ENCODE data around the gene ARL5B. TPM values are rescaled to one million over a fixed set of nuclear protein-coding genes. Genes with fewer than 3 reads are reported as not detected.

ARL5B gene
- total and polyA plus RNA-seq, 9 of the 15 experiments (the other 6 are each of a cell fraction or from before 2014, with no cell fraction given), result 4.1 to 22.2 (median 15.1) TPM

DNA sequence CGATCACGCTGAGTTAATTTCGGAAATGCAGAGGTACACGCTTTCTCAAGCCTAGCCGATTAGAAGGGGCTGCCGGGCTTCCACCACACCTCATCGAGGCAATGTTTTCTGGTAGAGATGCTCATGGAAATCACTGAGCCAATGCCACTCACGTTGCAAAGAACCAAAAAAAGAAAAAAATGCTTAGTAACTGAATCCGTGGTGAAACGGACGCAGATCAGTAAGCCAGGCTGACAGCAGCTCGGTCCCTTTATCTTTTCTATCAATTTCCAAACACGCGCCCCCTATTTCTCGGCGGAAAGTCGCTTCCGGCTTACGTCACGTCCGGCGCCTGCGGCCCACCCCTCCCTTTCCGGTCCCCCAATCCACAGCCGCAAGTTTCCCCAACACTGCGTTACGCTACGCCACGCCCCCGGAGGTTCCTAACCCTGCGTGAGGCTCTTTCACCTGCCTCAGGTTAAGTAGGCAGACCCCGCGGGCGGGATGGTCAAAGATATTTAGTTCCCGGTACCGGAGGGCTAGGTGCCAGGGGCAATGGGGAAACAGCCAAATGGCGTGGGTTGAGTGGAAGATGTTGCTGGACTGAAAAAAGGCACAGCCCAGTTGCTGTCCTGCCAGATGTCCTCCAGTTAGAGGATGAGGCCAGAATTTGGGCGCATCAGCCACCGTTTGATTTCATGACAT lies 7.8 kb upstream of the ARL5B start, which contains the start of gene NSUN6 (continued):
- TF ChIP-seq, protein P1, sequence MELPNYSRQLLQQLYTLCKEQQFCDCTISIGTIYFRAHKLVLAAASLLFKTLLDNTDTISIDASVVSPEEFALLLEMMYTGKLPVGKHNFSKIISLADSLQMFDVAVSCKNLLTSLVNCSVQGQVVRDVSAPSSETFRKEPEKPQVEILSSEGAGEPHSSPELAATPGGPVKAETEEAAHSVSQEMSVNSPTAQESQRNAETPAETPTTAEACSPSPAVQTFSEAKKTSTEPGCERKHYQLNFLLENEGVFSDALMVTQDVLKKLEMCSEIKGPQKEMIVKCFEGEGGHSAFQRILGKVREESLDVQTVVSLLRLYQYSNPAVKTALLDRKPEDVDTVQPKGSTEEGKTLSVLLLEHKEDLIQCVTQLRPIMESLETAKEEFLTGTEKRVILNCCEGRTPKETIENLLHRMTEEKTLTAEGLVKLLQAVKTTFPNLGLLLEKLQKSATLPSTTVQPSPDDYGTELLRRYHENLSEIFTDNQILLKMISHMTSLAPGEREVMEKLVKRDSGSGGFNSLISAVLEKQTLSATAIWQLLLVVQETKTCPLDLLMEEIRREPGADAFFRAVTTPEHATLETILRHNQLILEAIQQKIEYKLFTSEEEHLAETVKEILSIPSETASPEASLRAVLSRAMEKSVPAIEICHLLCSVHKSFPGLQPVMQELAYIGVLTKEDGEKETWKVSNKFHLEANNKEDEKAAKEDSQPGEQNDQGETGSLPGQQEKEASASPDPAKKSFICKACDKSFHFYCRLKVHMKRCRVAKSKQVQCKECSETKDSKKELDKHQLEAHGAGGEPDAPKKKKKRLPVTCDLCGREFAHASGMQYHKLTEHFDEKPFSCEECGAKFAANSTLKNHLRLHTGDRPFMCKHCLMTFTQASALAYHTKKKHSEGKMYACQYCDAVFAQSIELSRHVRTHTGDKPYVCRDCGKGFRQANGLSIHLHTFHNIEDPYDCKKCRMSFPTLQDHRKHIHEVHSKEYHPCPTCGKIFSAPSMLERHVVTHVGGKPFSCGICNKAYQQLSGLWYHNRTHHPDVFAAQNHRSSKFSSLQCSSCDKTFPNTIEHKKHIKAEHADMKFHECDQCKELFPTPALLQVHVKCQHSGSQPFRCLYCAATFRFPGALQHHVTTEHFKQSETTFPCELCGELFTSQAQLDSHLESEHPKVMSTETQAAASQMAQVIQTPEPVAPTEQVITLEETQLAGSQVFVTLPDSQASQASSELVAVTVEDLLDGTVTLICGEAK (IDR thresholded peaks at IDR 0.05), result peak; percentile 97
- TF ChIP-seq, protein P1 (CRISPR knock-in tag; IDR thresholded peaks at IDR 0.05), result no peak
- TF ChIP-seq KDM4B (IDR thresholded peaks at IDR 0.05; ENCODE audit: borderline replicate concordance in 2 of 2, low read depth in 1 of 2) (peak in 1 of 2 experiments; percentile 92; a peak in 1 of 4 replicates), SREBF1 (IDR thresholded peaks at IDR 0.05; ENCODE audit: borderline replicate concordance, low read depth, low read length) (no peak), JUN (IDR thresholded peaks at IDR 0.05; ENCODE audit: borderline replicate concordance, low read depth, low read length) (peak; percentile 44; the same call in 1 of the 2 replicates), JUN (CRISPR knock-in tag; IDR thresholded peaks at IDR 0.05; ENCODE audit: borderline replicate concordance) (0 out of 2 replicates have a peak, but pooled peaks have one; percentile 53), SMARCC2 (IDR thresholded peaks at IDR 0.05; ENCODE audit: low read depth) (no peak), CGGBP1 (CRISPR knock-in tag; IDR thresholded peaks at IDR 0.05) (peak; percentile 61; the same call in 1 of the 2 replicates), CEBPG (CRISPR knock-in tag; IDR thresholded peaks at IDR 0.05) (no peak), CEBPG (tag; conservative IDR thresholded peaks at IDR 0.05 in 1 of 2, IDR thresholded peaks at IDR 0.05 in 1 of 2) (0 out of 4 replicates have a peak, but pooled peaks of 1 of the 2 experiments have one; percentile 22), ZFP36 (IDR thresholded peaks at IDR 0.05; ENCODE audit: low read depth, low read length, partially characterized antibody) (no peak), MYC (IDR thresholded peaks at IDR 0.05; ENCODE audit: low read depth, low read length) (peak; percentile 97), MYC (CRISPR knock-in tag; IDR thresholded peaks at IDR 0.05; ENCODE audit: borderline replicate concordance, low read depth) (no peak), NONO (IDR thresholded peaks at IDR 0.05; ENCODE audit: low read depth in 2 of 2, low read length in 1 of 2) (no peak), NFRKB (IDR thresholded peaks at IDR 0.05; ENCODE audit: low read depth) (no peak; the same call in 1 of the 2 replicates)
- TF ChIP-seq, protein P2, sequence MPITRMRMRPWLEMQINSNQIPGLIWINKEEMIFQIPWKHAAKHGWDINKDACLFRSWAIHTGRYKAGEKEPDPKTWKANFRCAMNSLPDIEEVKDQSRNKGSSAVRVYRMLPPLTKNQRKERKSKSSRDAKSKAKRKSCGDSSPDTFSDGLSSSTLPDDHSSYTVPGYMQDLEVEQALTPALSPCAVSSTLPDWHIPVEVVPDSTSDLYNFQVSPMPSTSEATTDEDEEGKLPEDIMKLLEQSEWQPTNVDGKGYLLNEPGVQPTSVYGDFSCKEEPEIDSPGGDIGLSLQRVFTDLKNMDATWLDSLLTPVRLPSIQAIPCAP (CRISPR knock-in tag; IDR thresholded peaks at IDR 0.05; ENCODE audit: borderline replicate concordance), result no peak
